NCI-H510A (cell line): ENCODE results near the gene MIX23.

Experiments
- DNase-seq: peaks from one replicate; lab custom pipeline; 2025; lab: John Stamatoyannopoulos, UW

The MIX23 gene

DNA sequence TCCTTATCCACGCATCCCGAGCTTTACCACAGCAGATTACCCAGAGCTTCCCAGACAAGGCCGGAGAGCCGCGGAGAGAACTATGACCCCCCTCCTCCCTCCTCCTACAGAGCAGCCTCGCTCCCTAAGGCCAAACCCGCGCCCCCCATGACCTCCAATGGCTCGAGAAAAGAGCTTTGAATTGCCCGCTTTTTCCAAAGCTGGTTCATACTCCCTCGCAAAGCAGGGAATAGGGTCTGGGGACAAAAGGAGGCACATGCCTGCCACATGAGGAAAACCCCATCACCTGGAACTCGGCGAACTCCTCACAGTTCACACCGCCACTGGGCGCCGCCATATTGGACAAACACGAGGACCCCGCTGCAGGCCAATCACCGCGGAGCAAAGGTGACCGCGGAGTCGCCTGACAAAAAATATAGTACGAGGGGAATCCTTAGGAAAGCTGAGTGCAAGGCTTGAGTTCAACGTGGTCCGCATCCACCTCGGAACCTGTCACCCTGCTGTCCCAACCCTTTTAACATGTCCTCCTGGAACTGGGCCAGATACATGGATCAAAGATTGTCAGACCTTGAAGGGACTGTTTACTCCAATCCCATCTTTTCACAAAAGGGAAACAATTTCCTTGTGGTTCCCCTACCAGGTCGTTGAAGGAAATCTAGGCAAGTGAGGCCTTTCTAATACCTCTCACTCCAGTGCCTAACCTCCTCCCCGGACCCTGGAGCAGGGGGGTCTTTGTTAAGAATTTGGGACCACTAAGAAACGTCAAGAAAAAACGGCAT is at the start of gene MIX23:
Gene MIX23, minus strand, starts transcription at position 344 of the 779 bp plus-strand sequence. Its CDS starts 7 bp downstream, at position 337.
- peak; percentile 72 for DNase-seq

GRCh38 chr3:122430371-122430770 is 47.3 kb upstream of the MIX23 start:
- no peak for DNase-seq

- no peak for DNase-seq
These were observed 44.9 kb upstream of the MIX23 start for GRCh38 chr3:122427857-122428471.

GRCh38 chr3:122421836-122422235 is 38.8 kb upstream of the MIX23 start:
- no peak for DNase-seq

DNA sequence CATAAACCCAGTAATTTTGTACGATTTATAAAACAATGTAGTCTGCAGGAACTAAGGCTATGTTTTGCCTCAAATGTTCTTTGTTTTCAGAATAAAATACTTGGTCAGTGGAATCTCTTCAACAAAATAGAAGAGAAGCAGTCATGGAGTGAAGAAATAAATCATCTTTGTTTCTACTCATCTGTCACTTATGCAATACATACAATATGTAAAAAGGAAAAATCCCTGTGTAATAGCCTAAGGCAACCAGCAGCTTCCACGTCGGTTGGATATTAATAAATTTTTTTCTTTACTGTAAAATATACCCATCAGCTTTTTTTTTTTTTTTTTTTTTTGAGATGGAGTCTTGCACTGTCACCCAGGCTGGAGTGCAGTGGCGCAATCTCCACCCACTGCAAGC is 38.1 kb upstream of the MIX23 start:
- DNase-seq, result no peak

DNA sequence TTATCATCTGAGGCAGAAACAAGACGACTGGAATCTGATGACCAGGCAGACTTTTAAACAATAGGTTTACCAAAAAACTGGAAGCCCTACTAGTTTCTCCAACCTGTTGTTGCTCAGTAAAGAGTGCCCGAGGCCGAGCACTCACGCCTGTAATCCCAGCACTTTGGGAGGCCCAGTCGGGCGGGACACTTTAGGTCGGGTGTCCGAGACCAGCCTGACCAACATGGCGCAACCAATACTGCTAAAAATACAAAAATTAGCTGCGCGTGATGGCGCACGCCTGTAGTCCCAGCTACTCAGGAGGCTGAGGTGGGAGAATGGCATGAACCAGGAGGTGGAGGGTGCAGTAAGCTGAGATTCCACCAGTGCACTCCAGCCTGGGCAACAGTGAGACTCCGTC is 33.9 kb upstream of the MIX23 start:
- DNase-seq, result no peak

- DNase-seq, result no peak
These were observed 33.0 kb upstream of the MIX23 start, which contains the start of gene WDR5B for GRCh38 chr3:122415762-122416654. TSS of gene WDR5B (minus strand) at chr3:122416062. CDS start at chr3:122415528, 534 bp downstream.

GRCh38 chr3:122415104-122415744 is 32.2 kb upstream of the MIX23 start:
- no peak for DNase-seq

DNA sequence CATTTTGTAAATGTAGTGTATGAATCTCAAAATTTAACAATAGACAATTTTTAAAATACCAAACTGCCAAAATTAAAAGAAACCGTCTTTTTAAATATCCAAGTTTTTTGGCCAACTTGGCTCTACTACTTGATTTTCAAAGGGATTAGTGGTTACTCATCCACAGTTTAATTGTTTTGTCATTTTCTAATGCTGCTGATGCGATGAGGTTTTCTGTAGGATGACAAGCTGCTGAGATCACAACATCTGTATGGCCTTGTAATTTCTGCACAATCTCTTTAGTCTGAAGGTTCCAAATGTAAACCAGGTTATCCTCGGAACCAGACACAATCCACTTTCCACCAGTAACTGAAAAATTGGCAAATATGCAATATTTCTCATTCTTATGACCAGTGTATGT is 31.4 kb upstream of the MIX23 start:
- DNase-seq, result no peak

- DNase-seq, result no peak
These were observed 27.6 kb upstream of the MIX23 start for GRCh38 chr3:122410639-122411038.

GRCh38 chr3:122410111-122410510 is 27.1 kb upstream of the MIX23 start:
- no peak for DNase-seq

- no peak for DNase-seq
These were observed 26.4 kb upstream of the MIX23 start for GRCh38 chr3:122409446-122409845.

DNA sequence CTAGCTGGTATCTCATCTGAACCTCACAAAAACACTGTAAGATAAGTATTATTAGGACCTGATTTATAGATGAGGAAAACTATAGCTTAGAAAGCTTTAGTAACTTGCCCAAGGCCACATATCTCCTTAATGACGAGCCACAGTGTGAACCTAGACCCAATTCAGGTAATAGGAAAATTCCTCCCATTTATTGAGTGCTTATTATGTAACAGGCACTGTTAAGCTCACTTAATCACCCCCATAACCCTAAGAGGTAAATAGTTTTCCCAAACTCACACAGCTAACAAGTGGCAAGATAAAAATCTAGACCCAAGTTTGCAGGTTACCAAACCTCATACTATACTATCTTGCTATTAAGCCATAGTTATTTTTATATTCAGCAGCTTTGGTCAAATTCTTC is 24.9 kb upstream of the MIX23 start:
- no peak for DNase-seq

GRCh38 chr3:122406198-122406597 is 23.2 kb upstream of the MIX23 start:
- DNase-seq, result no peak

GRCh38 chr3:122405015-122405414 is 22.0 kb upstream of the MIX23 start:
- no peak for DNase-seq

DNA sequence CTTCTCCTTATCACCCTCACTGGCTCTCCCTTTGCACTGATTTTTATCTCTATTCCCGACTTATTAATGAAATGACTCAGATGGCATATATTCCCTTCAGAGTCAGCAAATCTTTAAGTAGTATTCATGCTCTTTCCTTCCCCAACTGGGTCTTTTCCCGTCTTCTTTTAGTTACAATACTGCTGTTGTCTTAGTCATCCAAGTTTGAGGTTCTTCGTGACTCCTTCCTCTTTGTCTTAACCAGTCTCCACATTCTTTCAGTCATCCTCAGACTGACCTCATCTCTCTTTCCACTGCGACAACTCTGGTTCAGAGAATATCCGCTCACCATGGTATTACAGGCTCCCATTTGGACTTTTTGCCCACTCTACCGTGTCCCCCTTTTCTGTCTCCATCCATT is 20.5 kb upstream of the MIX23 start:
- DNase-seq, result no peak

- no peak for DNase-seq
These were observed 15.9 kb upstream of the MIX23 start for GRCh38 chr3:122398920-122399319.

GRCh38 chr3:122397201-122397600 is 14.2 kb upstream of the MIX23 start:
- DNase-seq, result no peak

DNA sequence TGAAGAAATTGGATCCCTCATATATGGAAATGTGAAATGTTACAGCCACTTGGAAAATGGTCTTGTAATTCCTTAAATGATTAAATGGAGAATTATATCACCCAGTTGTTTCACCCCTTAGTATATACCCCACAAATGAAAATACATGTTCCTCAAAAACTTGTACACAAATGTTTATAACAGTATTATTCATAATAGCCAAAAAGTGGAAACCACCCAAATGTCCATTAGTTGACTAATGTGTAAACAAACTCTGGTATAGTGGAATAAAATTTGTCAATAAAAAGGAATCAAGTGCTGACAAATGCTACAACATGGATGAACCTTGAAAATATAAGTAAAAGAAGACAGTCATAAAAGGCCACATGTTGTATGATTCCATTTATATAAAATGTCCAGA is 13.5 kb upstream of the MIX23 start:
- no peak for DNase-seq

- no peak for DNase-seq
These were observed 12.6 kb upstream of the MIX23 start for GRCh38 chr3:122395582-122395981.

DNA sequence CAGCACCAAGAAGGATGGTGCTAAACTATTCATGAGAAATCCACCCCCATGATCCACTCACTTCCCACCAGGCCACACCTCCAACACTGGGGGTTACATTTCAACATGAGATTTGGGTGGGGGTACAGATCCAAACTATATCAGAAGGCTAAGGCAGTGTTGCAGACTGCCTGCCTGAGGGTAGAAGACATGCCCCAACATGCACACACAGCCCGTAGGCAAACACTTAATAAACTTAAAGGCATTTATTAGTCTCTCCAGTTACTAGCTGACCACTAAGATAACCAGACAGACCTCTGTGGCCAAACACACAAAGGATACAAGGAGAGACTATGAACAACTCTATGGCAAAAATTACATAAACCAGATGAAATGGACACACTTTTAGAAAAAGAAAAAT is 11.1 kb upstream of the MIX23 start:
- DNase-seq, result no peak
